ENCODE measurements around the gene GRM7.

DNA sequence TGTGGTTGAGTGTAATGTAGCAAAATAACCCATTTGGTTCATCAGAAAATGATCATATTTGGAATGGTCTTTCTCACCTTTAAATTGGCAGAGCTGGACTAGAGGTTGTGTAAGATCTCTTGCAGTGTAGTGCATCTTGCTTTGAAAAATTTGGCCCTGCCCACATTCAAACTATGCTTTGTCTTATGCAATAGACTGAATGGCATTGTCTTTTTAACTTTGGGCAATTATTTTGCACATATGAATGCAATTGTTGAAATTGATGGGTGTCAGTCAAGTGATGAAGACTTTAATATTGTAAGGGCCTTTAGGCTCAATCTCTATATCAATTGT lies 381.4 kb downstream of the GRM7 start:
- TF ChIP-seq, protein P1, sequence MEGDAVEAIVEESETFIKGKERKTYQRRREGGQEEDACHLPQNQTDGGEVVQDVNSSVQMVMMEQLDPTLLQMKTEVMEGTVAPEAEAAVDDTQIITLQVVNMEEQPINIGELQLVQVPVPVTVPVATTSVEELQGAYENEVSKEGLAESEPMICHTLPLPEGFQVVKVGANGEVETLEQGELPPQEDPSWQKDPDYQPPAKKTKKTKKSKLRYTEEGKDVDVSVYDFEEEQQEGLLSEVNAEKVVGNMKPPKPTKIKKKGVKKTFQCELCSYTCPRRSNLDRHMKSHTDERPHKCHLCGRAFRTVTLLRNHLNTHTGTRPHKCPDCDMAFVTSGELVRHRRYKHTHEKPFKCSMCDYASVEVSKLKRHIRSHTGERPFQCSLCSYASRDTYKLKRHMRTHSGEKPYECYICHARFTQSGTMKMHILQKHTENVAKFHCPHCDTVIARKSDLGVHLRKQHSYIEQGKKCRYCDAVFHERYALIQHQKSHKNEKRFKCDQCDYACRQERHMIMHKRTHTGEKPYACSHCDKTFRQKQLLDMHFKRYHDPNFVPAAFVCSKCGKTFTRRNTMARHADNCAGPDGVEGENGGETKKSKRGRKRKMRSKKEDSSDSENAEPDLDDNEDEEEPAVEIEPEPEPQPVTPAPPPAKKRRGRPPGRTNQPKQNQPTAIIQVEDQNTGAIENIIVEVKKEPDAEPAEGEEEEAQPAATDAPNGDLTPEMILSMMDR (IDR thresholded peaks at IDR 0.05; ENCODE audit: insufficient read depth, low read length) = no peak
- TF ChIP-seq GABPA (IDR thresholded peaks at IDR 0.05; ENCODE audit: low read depth) = no peak
- TF ChIP-seq POLR2AphosphoS5 (IDR thresholded peaks at IDR 0.05; ENCODE audit: low read depth) = no peak
- TF ChIP-seq, protein P2, sequence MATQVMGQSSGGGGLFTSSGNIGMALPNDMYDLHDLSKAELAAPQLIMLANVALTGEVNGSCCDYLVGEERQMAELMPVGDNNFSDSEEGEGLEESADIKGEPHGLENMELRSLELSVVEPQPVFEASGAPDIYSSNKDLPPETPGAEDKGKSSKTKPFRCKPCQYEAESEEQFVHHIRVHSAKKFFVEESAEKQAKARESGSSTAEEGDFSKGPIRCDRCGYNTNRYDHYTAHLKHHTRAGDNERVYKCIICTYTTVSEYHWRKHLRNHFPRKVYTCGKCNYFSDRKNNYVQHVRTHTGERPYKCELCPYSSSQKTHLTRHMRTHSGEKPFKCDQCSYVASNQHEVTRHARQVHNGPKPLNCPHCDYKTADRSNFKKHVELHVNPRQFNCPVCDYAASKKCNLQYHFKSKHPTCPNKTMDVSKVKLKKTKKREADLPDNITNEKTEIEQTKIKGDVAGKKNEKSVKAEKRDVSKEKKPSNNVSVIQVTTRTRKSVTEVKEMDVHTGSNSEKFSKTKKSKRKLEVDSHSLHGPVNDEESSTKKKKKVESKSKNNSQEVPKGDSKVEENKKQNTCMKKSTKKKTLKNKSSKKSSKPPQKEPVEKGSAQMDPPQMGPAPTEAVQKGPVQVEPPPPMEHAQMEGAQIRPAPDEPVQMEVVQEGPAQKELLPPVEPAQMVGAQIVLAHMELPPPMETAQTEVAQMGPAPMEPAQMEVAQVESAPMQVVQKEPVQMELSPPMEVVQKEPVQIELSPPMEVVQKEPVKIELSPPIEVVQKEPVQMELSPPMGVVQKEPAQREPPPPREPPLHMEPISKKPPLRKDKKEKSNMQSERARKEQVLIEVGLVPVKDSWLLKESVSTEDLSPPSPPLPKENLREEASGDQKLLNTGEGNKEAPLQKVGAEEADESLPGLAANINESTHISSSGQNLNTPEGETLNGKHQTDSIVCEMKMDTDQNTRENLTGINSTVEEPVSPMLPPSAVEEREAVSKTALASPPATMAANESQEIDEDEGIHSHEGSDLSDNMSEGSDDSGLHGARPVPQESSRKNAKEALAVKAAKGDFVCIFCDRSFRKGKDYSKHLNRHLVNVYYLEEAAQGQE (IDR thresholded peaks at IDR 0.05; ENCODE audit: insufficient replicate concordance, low read depth) = no peak

All from HL-60 (cell line).